ENCODE data around the gene CDHR5.

DNA sequence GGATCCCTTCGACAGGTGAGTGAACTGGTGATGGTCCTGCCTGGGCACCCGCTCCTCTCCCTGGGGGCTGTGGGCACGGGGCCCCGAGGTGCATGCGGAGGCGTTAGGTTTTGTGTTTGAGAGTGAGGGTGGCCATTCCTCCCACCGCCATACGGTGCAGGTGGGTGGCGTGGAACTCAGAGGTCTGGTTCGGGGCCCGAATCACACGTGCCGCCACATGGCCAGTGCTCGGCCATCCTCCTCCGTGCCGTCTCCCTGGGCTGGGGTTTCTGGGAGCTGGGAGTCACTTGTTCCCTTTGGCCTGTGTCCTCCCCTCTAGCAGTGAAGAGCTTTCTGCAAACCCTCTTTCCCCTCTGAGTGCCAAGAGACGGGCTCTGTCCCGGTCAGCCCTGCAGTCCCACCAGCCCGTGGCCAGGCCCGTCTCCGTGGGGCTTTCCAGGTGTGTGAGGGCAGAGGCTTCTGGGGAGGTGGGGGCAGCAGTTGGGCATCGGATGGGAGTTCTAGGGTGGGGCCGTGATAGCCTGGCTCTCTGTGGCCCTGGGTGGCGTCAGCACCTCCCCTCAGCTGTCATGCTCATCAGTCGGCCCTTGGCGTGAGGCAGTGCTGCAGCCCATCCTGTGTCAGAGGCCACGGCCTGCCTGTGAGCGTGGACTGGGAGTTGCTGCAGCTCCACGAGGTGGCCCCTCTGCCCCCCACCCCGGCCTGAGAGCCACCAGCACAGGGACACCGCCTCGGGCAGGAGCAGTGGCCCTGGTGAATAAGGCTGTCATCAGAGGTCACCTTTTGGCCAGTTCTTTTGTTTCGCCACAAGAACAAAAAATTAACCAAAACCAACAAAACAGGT, 19.2 kb downstream of the CDHR5 start:
- TF ChIP-seq CTCF (IDR thresholded peaks at IDR 0.05) (no peak), POLR2A (IDR thresholded peaks at IDR 0.05) (no peak), POLR2AphosphoS5 (IDR thresholded peaks at IDR 0.05) (no peak)

All from breast epithelium (tissue), 3 donors.